Liver (tissue), 9 donors: ENCODE measurements around the gene SEMA7A. TPM values are rescaled to one million over a fixed set of nuclear protein-coding genes. Genes with fewer than 3 reads are reported as not detected.

Experiments used
- DNase-seq: peaks from one replicate; pipeline ENCODE4 v3.0.0-alpha.2; 2017; ENCODE audit warnings: low spot score
- H3K27ac ChIP-seq, 2 donors: one replicate each; pipeline ENCODE4 v1.7.0; 2013; ENCODE audit warnings: inconsistent platforms in 2 of 2, low read length in 2 of 2, control low read depth in 1 of 2, low read depth in 1 of 2, mild to moderate bottlenecking in 1 of 2
- H3K27me3 ChIP-seq, 4 donors: one replicate each; pipeline versions ENCODE4 v1.6.1 to v1.7.0; 2013; ENCODE audit warnings: low read length in 3 of 4, inconsistent platforms in 1 of 4, mild to moderate bottlenecking in 1 of 4, moderate library complexity in 1 of 4; ENCODE audit not compliant: control insufficient read depth in 4 of 4, insufficient read depth in 4 of 4
- H3K36me3 ChIP-seq, 4 donors: one replicate each; pipeline versions ENCODE4 v1.6.1 to v1.7.0; 2013; ENCODE audit warnings: low read length in 3 of 4, mild to moderate bottlenecking in 3 of 4, low read depth in 1 of 4, moderate library complexity in 1 of 4; ENCODE audit not compliant: control insufficient read depth in 4 of 4, insufficient read depth in 3 of 4
- H3K4me1 ChIP-seq, 4 donors: one replicate each; pipeline versions ENCODE4 v1.6.1 to v1.7.0; 2013; ENCODE audit warnings: low read length in 3 of 4, mild to moderate bottlenecking in 3 of 4, moderate library complexity in 1 of 4; ENCODE audit not compliant: control insufficient read depth in 4 of 4, insufficient read depth in 4 of 4
- H3K4me3 ChIP-seq, 3 donors: one replicate each; pipeline versions ENCODE4 v1.6.1 to v1.7.0; 2013; ENCODE audit warnings: low read length in 3 of 3, control low read depth in 1 of 3, low read depth in 1 of 3, mild to moderate bottlenecking in 1 of 3
- H3K9ac ChIP-seq, 2 donors: one replicate each; pipeline ENCODE4 v1.7.0; 2013; ENCODE audit warnings: low read length in 2 of 2, mild to moderate bottlenecking in 2 of 2, moderate library complexity in 2 of 2, control low read depth in 1 of 2, low read depth in 1 of 2
- H3K9me3 ChIP-seq, 4 donors: one replicate each; pipeline versions ENCODE4 v1.6.1 to v1.7.0; 2013; ENCODE audit warnings: low read length in 3 of 4; ENCODE audit not compliant: control insufficient read depth in 4 of 4
- ATF3 ChIP-seq: IDR thresholded peaks from 2 replicates; pipeline ENCODE4 v1.6.1; 2016; ENCODE audit warnings: antibody characterized with exemption
- CTCF ChIP-seq: fragments of 150-350 bp; IDR thresholded peaks from 2 replicates; pipeline ENCODE4 v1.5.1; 2017; ENCODE audit warnings: improper control_type of control experiment, low read depth, low read length; ENCODE audit not compliant: missing input control
- EGR1 ChIP-seq, 2 donors: IDR thresholded peaks; 2 replicates each; pipeline ENCODE4 v1.6.1; 2016 to 2018; ENCODE audit warnings: antibody characterized with exemption in 2 of 2, low read depth in 2 of 2
- FOXA1 ChIP-seq: IDR thresholded peaks from 2 replicates; pipeline ENCODE4 v1.6.1; 2016; ENCODE audit warnings: antibody characterized with exemption
- GABPA ChIP-seq, 2 donors: IDR thresholded peaks in 1 of 2; conservative IDR thresholded peaks in 1 of 2; 2 replicates each; pipeline ENCODE4 v1.6.1; 2016; ENCODE audit warnings: antibody characterized with exemption in 2 of 2, mild to moderate bottlenecking in 1 of 2, moderate library complexity in 1 of 2
- HNF4A ChIP-seq, 2 donors: conservative IDR thresholded peaks; 2 replicates each; pipeline ENCODE4 v1.6.1; 2016; ENCODE audit warnings: antibody characterized with exemption in 2 of 2, mild to moderate bottlenecking in 2 of 2
- HNF4G ChIP-seq: IDR thresholded peaks from 2 replicates; pipeline ENCODE4 v1.6.1; 2016; ENCODE audit warnings: antibody characterized with exemption
- JUND ChIP-seq, 2 donors: IDR thresholded peaks; 2 replicates each; pipeline ENCODE4 v1.6.1; 2016; ENCODE audit warnings: antibody characterized with exemption in 2 of 2
- MAX ChIP-seq: IDR thresholded peaks from 2 replicates; pipeline ENCODE4 v1.6.1; 2016; ENCODE audit warnings: antibody characterized with exemption
- NR2F2 ChIP-seq: IDR thresholded peaks from 2 replicates; pipeline ENCODE4 v1.6.1; 2016; ENCODE audit warnings: antibody characterized with exemption
- RAD21 ChIP-seq, 2 donors: IDR thresholded peaks; 2 replicates each; pipeline ENCODE4 v1.6.1; 2016; ENCODE audit warnings: antibody characterized with exemption in 2 of 2, mild to moderate bottlenecking in 2 of 2
- RXRA ChIP-seq, 2 donors: IDR thresholded peaks; 2 replicates each; pipeline ENCODE4 v1.6.1; 2017 to 2018; ENCODE audit warnings: antibody characterized with exemption in 2 of 2, mild to moderate bottlenecking in 1 of 2
- SP1 ChIP-seq: IDR thresholded peaks from 2 replicates; pipeline ENCODE4 v1.6.1; 2018; ENCODE audit warnings: antibody characterized with exemption, mild to moderate bottlenecking
- TAF1 ChIP-seq: conservative IDR thresholded peaks from 2 replicates; pipeline ENCODE4 v1.6.1; 2016; ENCODE audit warnings: antibody characterized with exemption, mild to moderate bottlenecking
- YY1 ChIP-seq: IDR thresholded peaks from 2 replicates; pipeline ENCODE4 v1.6.1; 2016; ENCODE audit warnings: antibody characterized with exemption, mild to moderate bottlenecking
- WGBS: extraction: QIAGEN DNeasy Blood & Tissue Kit; methylation state at CpG from one replicate; pipeline ENCODE4 v1.1.7; 2013; 5-methylcytosine and 5-hydroxymethylcytosine counted together
- polyA plus RNA-seq, 2 donors: library from polyadenylated mRNA; stranded (reverse) in 1 of 2; unstranded in 1 of 2; fragments of 200-250 nt in 1 of 2; fragments of >200 nt in 1 of 2; fragmentation: Nextera tagmentation in 1 of 2; extraction: Ambion mirVana in 1 of 2; gene quantifications; one replicate each; pipeline versions ENCODE4 v1.2.1 to v1.2.3, GENCODE V29; 2013 to 2015
- total RNA-seq, 2 donors: library from RNA; depleted of rRNA; stranded (reverse); fragments of >200 nt; gene quantifications; one replicate each; pipeline ENCODE4 v1.2.3, GENCODE V29; 2014
- TF ChIP-seq, protein P1 (sequence below): IDR thresholded peaks from 2 replicates; pipeline ENCODE4 v1.6.1; 2016; ENCODE audit warnings: antibody characterized with exemption, mild to moderate bottlenecking
- TF ChIP-seq, protein P2 (sequence below): IDR thresholded peaks from 2 replicates; pipeline ENCODE4 v1.6.1; 2016; ENCODE audit warnings: antibody characterized with exemption
- donor health status: healthy.
- donor health status: healthy.
- donor health status: healthy.
- donor health status: healthy.
- donor health status: healthy.

Gene SEMA7A
- total RNA-seq (10 to 100 TPM in 1 of 2 donors, 1 to 10 TPM in 1; 1.4 to 18.1 TPM), polyA plus RNA-seq (1 to 10 TPM in 1 of 2 donors, under 1 TPM in 1; 0.14 to 1.4 TPM)

DNA sequence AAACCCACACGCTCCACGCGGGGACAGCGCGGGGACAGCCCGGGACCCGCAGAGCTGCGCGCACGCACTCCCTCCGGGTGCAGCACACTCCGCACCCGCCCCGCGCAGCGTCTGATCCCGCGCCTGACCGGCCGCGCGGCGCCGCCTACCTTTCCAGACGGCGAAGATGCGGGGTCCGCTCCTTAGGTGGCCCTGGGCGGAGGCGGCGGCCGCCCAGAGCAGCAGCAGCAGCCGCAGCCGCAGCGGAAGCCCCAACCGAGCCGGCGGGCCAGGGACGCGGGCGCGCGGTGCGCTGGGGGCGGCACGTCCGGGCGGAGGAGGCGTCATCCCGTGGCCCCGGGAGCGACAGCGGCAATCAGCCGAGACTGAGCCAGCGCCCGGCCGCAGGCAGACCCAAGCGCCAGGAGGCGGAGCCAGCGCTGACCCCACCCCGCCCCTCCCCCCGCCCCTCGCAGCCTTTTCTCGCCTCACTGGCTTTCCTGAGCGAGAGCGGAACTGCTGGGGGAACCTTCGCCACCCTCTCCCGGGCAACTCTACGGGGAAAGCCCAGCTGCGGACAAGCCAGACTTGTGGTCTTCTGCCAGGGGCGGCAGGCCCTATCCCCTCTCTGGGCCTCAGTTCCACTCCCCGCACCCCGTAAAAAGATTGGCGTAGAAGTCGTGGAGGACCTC, at the start of gene SEMA7A:
TSS of gene SEMA7A (minus strand) at position 367 of the 671 bp plus-strand sequence. CDS start at position 327, 40 bp downstream.
- DNase-seq: peak; percentile 99
- peak within 1 kb of the TSS in 1 of 2 donors; percentile 31 for H3K9ac ChIP-seq

More for the DNA sequence above, at the start of gene SEMA7A:
- WGBS: 5% methylated on average over 75 of the region's 75 CpGs
- H3K36me3 ChIP-seq: no peaks in the 10 kb centered on the region
- peak within 1 kb of the TSS; percentile 16 to 57 for H3K27ac ChIP-seq
- no peak for TF ChIP-seq NR2F2
- TF ChIP-seq HNF4G: no peak
- TF ChIP-seq EGR1 (IDR thresholded peaks at IDR 0.05; ENCODE audit: low read depth in 2 of 2): no peak
- TF ChIP-seq, protein P1, sequence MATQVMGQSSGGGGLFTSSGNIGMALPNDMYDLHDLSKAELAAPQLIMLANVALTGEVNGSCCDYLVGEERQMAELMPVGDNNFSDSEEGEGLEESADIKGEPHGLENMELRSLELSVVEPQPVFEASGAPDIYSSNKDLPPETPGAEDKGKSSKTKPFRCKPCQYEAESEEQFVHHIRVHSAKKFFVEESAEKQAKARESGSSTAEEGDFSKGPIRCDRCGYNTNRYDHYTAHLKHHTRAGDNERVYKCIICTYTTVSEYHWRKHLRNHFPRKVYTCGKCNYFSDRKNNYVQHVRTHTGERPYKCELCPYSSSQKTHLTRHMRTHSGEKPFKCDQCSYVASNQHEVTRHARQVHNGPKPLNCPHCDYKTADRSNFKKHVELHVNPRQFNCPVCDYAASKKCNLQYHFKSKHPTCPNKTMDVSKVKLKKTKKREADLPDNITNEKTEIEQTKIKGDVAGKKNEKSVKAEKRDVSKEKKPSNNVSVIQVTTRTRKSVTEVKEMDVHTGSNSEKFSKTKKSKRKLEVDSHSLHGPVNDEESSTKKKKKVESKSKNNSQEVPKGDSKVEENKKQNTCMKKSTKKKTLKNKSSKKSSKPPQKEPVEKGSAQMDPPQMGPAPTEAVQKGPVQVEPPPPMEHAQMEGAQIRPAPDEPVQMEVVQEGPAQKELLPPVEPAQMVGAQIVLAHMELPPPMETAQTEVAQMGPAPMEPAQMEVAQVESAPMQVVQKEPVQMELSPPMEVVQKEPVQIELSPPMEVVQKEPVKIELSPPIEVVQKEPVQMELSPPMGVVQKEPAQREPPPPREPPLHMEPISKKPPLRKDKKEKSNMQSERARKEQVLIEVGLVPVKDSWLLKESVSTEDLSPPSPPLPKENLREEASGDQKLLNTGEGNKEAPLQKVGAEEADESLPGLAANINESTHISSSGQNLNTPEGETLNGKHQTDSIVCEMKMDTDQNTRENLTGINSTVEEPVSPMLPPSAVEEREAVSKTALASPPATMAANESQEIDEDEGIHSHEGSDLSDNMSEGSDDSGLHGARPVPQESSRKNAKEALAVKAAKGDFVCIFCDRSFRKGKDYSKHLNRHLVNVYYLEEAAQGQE: no peak
- no peak for TF ChIP-seq HNF4A (conservative IDR thresholded peaks at IDR 0.05)
- no peak for TF ChIP-seq MAX
- TF ChIP-seq RXRA (IDR thresholded peaks at IDR 0.05): no peak
- no peak for TF ChIP-seq YY1
- no peak for TF ChIP-seq TAF1
- no peak for TF ChIP-seq ATF3
- no peak for TF ChIP-seq CTCF
- TF ChIP-seq GABPA (IDR thresholded peaks at IDR 0.05 in 1 of 2, conservative IDR thresholded peaks at IDR 0.05 in 1 of 2): no peak
- no peak for TF ChIP-seq JUND (IDR thresholded peaks at IDR 0.05)
- TF ChIP-seq, protein P2, sequence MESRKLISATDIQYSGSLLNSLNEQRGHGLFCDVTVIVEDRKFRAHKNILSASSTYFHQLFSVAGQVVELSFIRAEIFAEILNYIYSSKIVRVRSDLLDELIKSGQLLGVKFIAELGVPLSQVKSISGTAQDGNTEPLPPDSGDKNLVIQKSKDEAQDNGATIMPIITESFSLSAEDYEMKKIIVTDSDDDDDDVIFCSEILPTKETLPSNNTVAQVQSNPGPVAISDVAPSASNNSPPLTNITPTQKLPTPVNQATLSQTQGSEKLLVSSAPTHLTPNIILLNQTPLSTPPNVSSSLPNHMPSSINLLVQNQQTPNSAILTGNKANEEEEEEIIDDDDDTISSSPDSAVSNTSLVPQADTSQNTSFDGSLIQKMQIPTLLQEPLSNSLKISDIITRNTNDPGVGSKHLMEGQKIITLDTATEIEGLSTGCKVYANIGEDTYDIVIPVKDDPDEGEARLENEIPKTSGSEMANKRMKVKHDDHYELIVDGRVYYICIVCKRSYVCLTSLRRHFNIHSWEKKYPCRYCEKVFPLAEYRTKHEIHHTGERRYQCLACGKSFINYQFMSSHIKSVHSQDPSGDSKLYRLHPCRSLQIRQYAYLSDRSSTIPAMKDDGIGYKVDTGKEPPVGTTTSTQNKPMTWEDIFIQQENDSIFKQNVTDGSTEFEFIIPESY: no peak
- no peak for TF ChIP-seq RAD21 (IDR thresholded peaks at IDR 0.05)
- TF ChIP-seq FOXA1: no peak
- TF ChIP-seq SP1: no peak
- H3K4me3 ChIP-seq: peak within 1 kb of the TSS in 2 of 3 donors; percentile 66 to 76
- no peaks in the 10 kb centered on the region for H3K27me3 ChIP-seq
- H3K9me3 ChIP-seq: no peaks in the 10 kb centered on the region
- peaks cover 2 to 15% (median 4%) of the 10 kb centered on the region in 4 donors for H3K4me1 ChIP-seq
